RWPE1 (cell line): Measurements from ENCODE around the gene MYLK4.
A peak's percentile ranks its signal among the peaks of the same experiment; 100 is the strongest.

Source experiments
- CTCF ChIA-PET: fragments of 350-600 bp; sonication (Branson Sonifier 250); formaldehyde crosslinking; extraction: SDS; loops from one replicate; lab custom pipeline; 2021; lab: Yijun Ruan, JAX
- POLR2A ChIA-PET: fragments of 400-600 bp; formaldehyde crosslinking; extraction: SDS; loops from one replicate; lab custom pipeline; 2020; ENCODE audit warnings: antibody characterized with exemption; ENCODE audit not compliant: low non-redundant PET; lab: Yijun Ruan, JAX
- DNase-seq: peaks from one replicate; pipeline ENCODE4 v3.0.0; 2012; ENCODE audit warnings: low spot score
- H3K27ac ChIP-seq: fragments of 450-650 bp; 2 replicates; pipeline ENCODE4 v1.5.1; 2017
- CTCF ChIP-seq: fragments of 450-650 bp; conservative IDR thresholded peaks from 2 replicates; pipeline ENCODE4 v1.5.1; 2017; ENCODE audit warnings: low read depth, mild to moderate bottlenecking

Gene MYLK4

GRCh38 chr6:2795162-2795561, 44.4 kb upstream of the MYLK4 start:
- POLR2A ChIA-PET, result interaction anchor here (0.7 kb wide), 1 partner anchor 50 kb away, joined by 5 read pairs; no protein-coding TSS in a partner anchor
- DNase-seq, result no peak
- CTCF ChIA-PET, result no interaction called here
- no peak for TF ChIP-seq CTCF
- H3K27ac ChIP-seq, result no peak overlapping the region

GRCh38 chr6:2794171-2794730, 43.5 kb upstream of the MYLK4 start:
- POLR2A ChIA-PET, result interaction anchor here (0.7 kb wide), 1 partner anchor 51 kb away, joined by 5 read pairs; no protein-coding TSS in a partner anchor
- peak overlapping the region; percentile 78 for H3K27ac ChIP-seq
- DNase-seq, result peak; percentile 22
- TF ChIP-seq CTCF, result no peak
- CTCF ChIA-PET, result no interaction called here

- ChIA-PET CTCF (no interaction called here), POLR2A (no interaction called here)
- DNase-seq, result no peak
- peak overlapping the region; percentile 78 for H3K27ac ChIP-seq
- no peak for TF ChIP-seq CTCF
These were observed 42.9 kb upstream of the MYLK4 start for GRCh38 chr6:2793534-2794151.

- ChIA-PET CTCF (interaction anchor here (1.0 to 1.9 kb wide), 4 partner anchors 48 to 119 kb away, joined by 4 to 10 read pairs (median 7); partner anchors contain the start of gene SERPINB1), POLR2A (no interaction called here)
- DNase-seq, result peak; percentile 59
- H3K27ac ChIP-seq, result peak overlapping the region; percentile 78
- TF ChIP-seq CTCF, result no peak
These were observed 41.8 kb upstream of the MYLK4 start for GRCh38 chr6:2792330-2793110.

GRCh38 chr6:2791450-2791974, 40.8 kb upstream of the MYLK4 start:
- H3K27ac ChIP-seq, result peak overlapping the region; percentile 78

More at GRCh38 chr6:2791450-2791974, 40.8 kb upstream of the MYLK4 start:
- ChIA-PET CTCF (interaction anchor here (0.6 to 1.9 kb wide), 11 partner anchors 24 to 159 kb away, joined by 3 to 10 read pairs (median 4); partner anchors contain the start of gene WRNIP1), POLR2A (interaction anchor here (0.6 to 0.9 kb wide), 2 partner anchors 100 to 120 kb away, joined by 3 read pairs; no protein-coding TSS in a partner anchor)
- no peak for DNase-seq
- peak; percentile 40; the same call in 1 of the 2 replicates for TF ChIP-seq CTCF
